Measurements from ENCODE around the gene CCM2L. TPM values are rescaled to one million over a fixed set of nuclear protein-coding genes. Genes with fewer than 3 reads are reported as not detected.
A peak's percentile ranks its signal among the peaks of the same experiment; 100 is the strongest.

CCM2L gene
- total and polyA plus RNA-seq, 9 of the 15 experiments (the other 6 are each of a cell fraction or from before 2014, with no cell fraction given) = 0.04 TPM; not detected in 8

DNA sequence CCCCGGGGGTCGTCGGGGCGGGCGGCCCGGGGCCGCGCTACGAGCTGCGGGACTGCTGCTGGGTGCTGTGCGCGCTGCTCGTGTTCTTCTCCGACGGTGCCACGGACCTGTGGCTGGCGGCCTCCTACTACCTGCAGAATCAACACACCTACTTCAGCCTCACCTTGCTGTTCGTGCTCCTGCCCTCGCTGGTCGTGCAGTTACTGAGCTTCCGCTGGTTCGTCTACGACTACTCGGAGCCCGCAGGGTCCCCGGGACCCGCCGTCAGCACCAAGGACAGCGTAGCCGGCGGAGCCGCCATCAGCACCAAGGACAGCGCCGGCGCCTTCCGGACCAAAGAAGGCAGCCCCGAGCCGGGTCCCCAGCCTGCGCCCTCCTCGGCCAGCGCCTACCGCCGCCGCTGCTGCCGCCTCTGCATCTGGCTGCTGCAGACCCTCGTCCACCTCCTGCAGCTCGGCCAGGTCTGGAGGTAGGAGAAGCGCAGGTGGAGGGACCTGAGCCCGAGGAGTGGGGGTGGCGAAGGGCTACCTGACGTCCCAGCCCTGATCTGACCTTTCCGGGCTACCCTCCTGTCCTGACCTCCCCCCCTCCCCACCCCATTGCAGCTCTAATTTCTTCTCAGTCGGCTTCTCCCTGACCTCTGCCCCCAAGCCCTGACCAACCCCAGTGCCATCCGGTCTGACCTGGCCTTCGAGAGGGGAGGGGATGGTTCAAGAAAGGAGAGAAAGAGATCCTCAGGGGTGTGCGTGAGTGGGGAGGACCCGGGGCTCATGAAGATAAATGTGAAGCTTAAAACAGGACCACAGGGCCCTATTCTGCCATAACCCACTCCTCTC, 41.7 kb upstream of the CCM2L start (continued):
- TF ChIP-seq GABPB1 (CRISPR knock-in tag; IDR thresholded peaks at IDR 0.05) (peak; percentile 95), KLF1 (tag; IDR thresholded peaks at IDR 0.05) (0 out of 2 replicates have a peak, but pooled peaks have one; percentile 36), E2F4 (CRISPR knock-in tag; IDR thresholded peaks at IDR 0.05; ENCODE audit: low read depth) (peak; percentile 97), ZNF830 (CRISPR knock-in tag; IDR thresholded peaks at IDR 0.05) (no peak), THAP7 (CRISPR knock-in tag; IDR thresholded peaks at IDR 0.05) (no peak), FOXJ2 (tag; IDR thresholded peaks at IDR 0.05) (peak; percentile 20; the same call in 1 of the 2 replicates), GABPA (tag; conservative IDR thresholded peaks at IDR 0.05; ENCODE audit: low read depth) (peak; percentile 67), DPF2 (IDR thresholded peaks at IDR 0.05) (no peak), TCF3 (CRISPR knock-in tag; IDR thresholded peaks at IDR 0.05) (peak; percentile 80), SMAD3 (CRISPR knock-in tag; conservative IDR thresholded peaks at IDR 0.05) (peak; percentile 83), PTRF (tag; IDR thresholded peaks at IDR 0.05) (no peak), NR2C2 (CRISPR knock-in tag; IDR thresholded peaks at IDR 0.05) (peak; percentile 95), NR2C2 (tag; IDR thresholded peaks at IDR 0.05) (0 out of 2 replicates have a peak, but pooled peaks have one; percentile 43), FOXA3 (CRISPR knock-in tag; conservative IDR thresholded peaks at IDR 0.05 in 1 of 2, IDR thresholded peaks at IDR 0.05 in 1 of 2) (peak in 1 of 2 experiments; percentile 97; a peak in 2 of 4 replicates), FOSL1 (tag; conservative IDR thresholded peaks at IDR 0.05) (no peak), USF2 (CRISPR knock-in tag; IDR thresholded peaks at IDR 0.05) (peak; percentile 91), ERF (CRISPR knock-in tag; IDR thresholded peaks at IDR 0.05) (0 out of 2 replicates have a peak, but pooled peaks have one; percentile 64), BACH1 (tag; IDR thresholded peaks at IDR 0.05) (peak; percentile 85), EWSR1 (IDR thresholded peaks at IDR 0.05; ENCODE audit: borderline replicate concordance, low read depth, partially characterized antibody) (no peak), ETV1 (tag; conservative IDR thresholded peaks at IDR 0.05; ENCODE audit: low read depth) (peak; percentile 98), RB1 (IDR thresholded peaks at IDR 0.05; ENCODE audit: low read depth) (peak; percentile 93), IFI16 (CRISPR knock-in tag; IDR thresholded peaks at IDR 0.05) (no peak), CREM (IDR thresholded peaks at IDR 0.05; ENCODE audit: low read depth) (peak; percentile 90), PHB2 (IDR thresholded peaks at IDR 0.05; ENCODE audit: low read depth) (no peak), BRD9 (IDR thresholded peaks at IDR 0.05; ENCODE audit: low read depth, partially characterized antibody) (no peak)
- TF ChIP-seq, protein P1, sequence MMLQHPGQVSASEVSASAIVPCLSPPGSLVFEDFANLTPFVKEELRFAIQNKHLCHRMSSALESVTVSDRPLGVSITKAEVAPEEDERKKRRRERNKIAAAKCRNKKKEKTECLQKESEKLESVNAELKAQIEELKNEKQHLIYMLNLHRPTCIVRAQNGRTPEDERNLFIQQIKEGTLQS (IDR thresholded peaks at IDR 0.05) = no peak
- TF ChIP-seq, protein P1 (CRISPR knock-in tag; conservative IDR thresholded peaks at IDR 0.05) = peak; percentile 98

All from K562 (cell line).